Activated B cell treated with CpG ODN at 0.5 μM for 24 hours (primary cell): ENCODE data around the gene ARVCF. TPM values are rescaled to one million over a fixed set of nuclear protein-coding genes. Genes with fewer than 3 reads are reported as not detected.

Source experiments
- ATAC-seq: fragments of 200-7000 bp; cut with Tn5 transposase; one replicate; pipeline ENCODE4 v1.10.0; 2021; ENCODE audit warnings: low read depth, mild to moderate bottlenecking, moderate library complexity
- CTCF ChIA-PET: fragments of 350-600 bp; sonication (Branson Sonifier 250); formaldehyde crosslinking; loops from one replicate; lab custom pipeline; 2021; ENCODE audit warnings: antibody characterized with exemption; lab: Charles Lee
- POLR2A ChIA-PET: fragments of 350-600 bp; sonication (Branson Sonifier 250); formaldehyde crosslinking; loops from one replicate; lab custom pipeline; 2021; ENCODE audit warnings: antibody characterized with exemption; lab: Charles Lee
- DNase-seq: peaks from one replicate; pipeline ENCODE4 v3.0.0; 2022
- H3K27ac Mint-ChIP-seq: one replicate; pipeline ENCODE4 v1.8.0; 2020; ENCODE audit warnings: mixed read lengths
- H3K27me3 Mint-ChIP-seq: one replicate; pipeline ENCODE4 v1.8.0; 2021; ENCODE audit warnings: mixed read lengths
- H3K36me3 Mint-ChIP-seq: one replicate; pipeline ENCODE4 v1.8.0; 2021; ENCODE audit warnings: low read depth, mixed read lengths
- H3K4me1 Mint-ChIP-seq: one replicate; pipeline ENCODE4 v1.8.0; 2021; ENCODE audit warnings: mixed read lengths
- H3K4me3 Mint-ChIP-seq: one replicate; pipeline ENCODE4 v1.8.0; 2020; ENCODE audit warnings: mild to moderate bottlenecking, mixed read lengths
- H3K9me3 Mint-ChIP-seq: one replicate; pipeline ENCODE4 v1.8.0; 2020; ENCODE audit warnings: mixed read lengths
- intact Hi-C: fragments of 100-400 bp; cut with micrococcal nuclease; formaldehyde crosslinking; loops from one replicate; pipeline ENCODE4 v1.15.1; 2024
- total RNA-seq: library from RNA; stranded (reverse); gene quantifications from 2 replicates; pipeline ENCODE4 v1.2.3, GENCODE V29; 2022
- TF ChIP-seq, protein P1 (sequence below): fragments of 200-600 bp; IDR thresholded peaks from one replicate; pipeline ENCODE4 v1.8.0; 2022; ENCODE audit warnings: antibody characterized with exemption, mild to moderate bottlenecking

The ARVCF gene
- total RNA-seq, 1 donor from 2014 or later, result 6.5 TPM

DNA sequence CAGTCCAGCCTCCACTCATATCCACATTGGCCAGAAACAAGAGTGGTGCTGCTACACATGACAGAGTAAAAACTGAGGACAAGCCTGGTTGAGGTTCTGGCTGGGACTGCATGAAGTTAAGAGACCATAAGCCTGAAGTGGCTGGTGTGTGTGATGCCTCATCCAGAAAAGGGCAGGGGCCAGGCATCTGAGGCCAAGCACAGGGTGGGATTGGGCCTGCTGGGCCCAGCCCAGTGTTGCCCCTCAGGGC is 25.3 kb downstream of the ARVCF start:
- no peak for DNase-seq
- H3K4me1 Mint-ChIP-seq, result peaks cover 6% of the 10 kb centered on the region
- intact Hi-C loops, result no loop called here
- no peak for ATAC-seq
- no peak overlapping the region for H3K4me3 Mint-ChIP-seq
- no peaks in the 10 kb centered on the region for H3K36me3 Mint-ChIP-seq
- TF ChIP-seq, protein P1, sequence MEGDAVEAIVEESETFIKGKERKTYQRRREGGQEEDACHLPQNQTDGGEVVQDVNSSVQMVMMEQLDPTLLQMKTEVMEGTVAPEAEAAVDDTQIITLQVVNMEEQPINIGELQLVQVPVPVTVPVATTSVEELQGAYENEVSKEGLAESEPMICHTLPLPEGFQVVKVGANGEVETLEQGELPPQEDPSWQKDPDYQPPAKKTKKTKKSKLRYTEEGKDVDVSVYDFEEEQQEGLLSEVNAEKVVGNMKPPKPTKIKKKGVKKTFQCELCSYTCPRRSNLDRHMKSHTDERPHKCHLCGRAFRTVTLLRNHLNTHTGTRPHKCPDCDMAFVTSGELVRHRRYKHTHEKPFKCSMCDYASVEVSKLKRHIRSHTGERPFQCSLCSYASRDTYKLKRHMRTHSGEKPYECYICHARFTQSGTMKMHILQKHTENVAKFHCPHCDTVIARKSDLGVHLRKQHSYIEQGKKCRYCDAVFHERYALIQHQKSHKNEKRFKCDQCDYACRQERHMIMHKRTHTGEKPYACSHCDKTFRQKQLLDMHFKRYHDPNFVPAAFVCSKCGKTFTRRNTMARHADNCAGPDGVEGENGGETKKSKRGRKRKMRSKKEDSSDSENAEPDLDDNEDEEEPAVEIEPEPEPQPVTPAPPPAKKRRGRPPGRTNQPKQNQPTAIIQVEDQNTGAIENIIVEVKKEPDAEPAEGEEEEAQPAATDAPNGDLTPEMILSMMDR, result no peak
- ChIA-PET POLR2A (no interaction called here), CTCF (no interaction called here)
- H3K9me3 Mint-ChIP-seq, result no peaks in the 10 kb centered on the region
- H3K27me3 Mint-ChIP-seq, result no peaks in the 10 kb centered on the region
- H3K27ac Mint-ChIP-seq, result no peak overlapping the region

DNA sequence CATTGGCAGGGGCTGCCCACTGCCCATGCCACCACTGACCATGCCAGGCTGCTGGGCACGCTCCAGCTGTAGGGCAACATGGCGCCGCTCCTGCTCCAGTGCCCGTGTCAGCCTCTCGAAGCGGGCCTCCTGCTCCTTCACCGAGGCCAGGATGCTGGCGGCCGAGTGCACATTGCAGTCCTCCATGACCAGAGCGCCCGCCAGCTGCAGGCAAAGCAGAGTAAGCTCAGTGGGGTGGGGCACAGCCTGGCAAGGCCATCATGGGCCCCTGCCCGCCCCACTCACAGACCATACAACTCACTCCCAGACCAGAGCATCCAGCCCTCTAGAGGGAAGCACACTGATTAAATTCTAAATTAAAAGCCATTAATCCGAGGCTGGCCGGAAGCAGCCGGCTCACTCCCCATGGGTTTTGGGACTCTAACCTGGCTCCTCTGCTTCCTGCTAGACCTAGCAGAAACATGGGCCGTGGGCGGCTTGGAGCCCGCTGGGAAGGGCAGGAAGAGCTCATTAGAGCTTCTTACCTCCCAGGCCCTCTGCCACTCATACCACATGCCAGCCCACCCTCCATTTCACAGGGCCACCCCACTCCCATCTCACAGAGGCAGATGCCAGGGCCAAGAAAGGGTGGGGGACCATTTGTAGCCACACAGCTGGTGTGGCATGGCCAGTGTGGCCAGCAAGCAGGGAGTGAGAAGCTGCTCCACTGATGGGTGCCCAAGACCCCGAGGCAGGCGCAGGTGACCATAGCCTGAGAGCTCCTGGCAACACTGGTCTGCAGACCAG is 25.8 kb downstream of the ARVCF start:
- no peaks in the 10 kb centered on the region for H3K9me3 Mint-ChIP-seq
- ATAC-seq (no peak), DNase-seq (no peak)
- intact Hi-C loops, result no loop called here
- H3K36me3 Mint-ChIP-seq, result no peaks in the 10 kb centered on the region
- no peaks in the 10 kb centered on the region for H3K27me3 Mint-ChIP-seq
- ChIA-PET CTCF (no interaction called here), POLR2A (no interaction called here)
- TF ChIP-seq, protein P1, result no peak
- no peak overlapping the region for H3K27ac Mint-ChIP-seq
- no peak overlapping the region for H3K4me3 Mint-ChIP-seq
- peaks cover 8% of the 10 kb centered on the region for H3K4me1 Mint-ChIP-seq

DNA sequence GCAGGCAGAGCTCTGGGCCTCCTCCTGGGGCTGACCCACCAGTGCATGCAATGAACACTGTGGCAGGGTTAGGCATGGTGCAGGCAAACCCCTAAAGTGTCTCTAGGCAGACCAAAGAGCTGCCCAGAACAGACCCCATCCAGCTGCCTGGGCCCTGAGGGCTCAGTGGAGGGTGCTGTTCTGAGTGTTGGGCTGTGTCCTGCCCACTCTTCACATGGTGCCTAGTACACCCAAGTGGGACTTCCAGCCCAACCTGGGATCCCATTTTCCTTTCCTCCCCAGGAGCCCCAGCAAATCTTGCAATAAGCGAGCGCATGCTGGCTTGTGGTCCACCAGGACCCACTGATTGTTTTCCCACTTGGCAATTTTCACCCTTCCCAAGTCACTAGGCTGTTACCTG is 26.4 kb downstream of the ARVCF start:
- DNase-seq (no peak), ATAC-seq (no peak)
- Mint-ChIP-seq H3K36me3 (no peaks in the 10 kb centered on the region), H3K27ac (no peak overlapping the region), H3K9me3 (no peaks in the 10 kb centered on the region), H3K4me1 (peaks cover 8% of the 10 kb centered on the region), H3K27me3 (no peaks in the 10 kb centered on the region), H3K4me3 (no peak overlapping the region)
- intact Hi-C loops, result no loop called here
- TF ChIP-seq, protein P1, result no peak
- ChIA-PET POLR2A (no interaction called here), CTCF (no interaction called here)

DNA sequence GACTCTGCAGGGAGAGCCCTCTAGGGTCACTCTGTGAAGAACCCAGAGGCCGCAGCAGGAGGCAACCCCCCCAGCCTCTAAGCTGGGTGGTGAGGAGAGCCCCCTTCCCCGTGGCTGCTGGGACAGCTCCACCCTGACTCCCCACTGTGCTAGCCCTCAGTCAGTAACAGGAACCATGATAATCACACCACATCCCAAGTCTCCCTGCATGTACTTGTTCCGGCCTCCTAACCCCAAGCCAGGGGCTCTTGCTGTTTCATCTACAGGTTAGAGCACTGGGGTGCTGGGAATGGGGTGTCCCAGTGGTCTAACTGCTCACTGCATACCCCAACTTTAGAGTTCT is 26.9 kb downstream of the ARVCF start:
- Mint-ChIP-seq H3K4me3 (no peak overlapping the region), H3K9me3 (no peaks in the 10 kb centered on the region), H3K4me1 (peaks cover 8% of the 10 kb centered on the region), H3K36me3 (no peaks in the 10 kb centered on the region), H3K27ac (no peak overlapping the region), H3K27me3 (peaks cover 2% of the 10 kb centered on the region)
- DNase-seq (no peak), ATAC-seq (no peak)
- CTCF ChIA-PET, result no interaction called here
- intact Hi-C loops, result no loop called here
- TF ChIP-seq, protein P1, result no peak
- POLR2A ChIA-PET, result no interaction called here

DNA sequence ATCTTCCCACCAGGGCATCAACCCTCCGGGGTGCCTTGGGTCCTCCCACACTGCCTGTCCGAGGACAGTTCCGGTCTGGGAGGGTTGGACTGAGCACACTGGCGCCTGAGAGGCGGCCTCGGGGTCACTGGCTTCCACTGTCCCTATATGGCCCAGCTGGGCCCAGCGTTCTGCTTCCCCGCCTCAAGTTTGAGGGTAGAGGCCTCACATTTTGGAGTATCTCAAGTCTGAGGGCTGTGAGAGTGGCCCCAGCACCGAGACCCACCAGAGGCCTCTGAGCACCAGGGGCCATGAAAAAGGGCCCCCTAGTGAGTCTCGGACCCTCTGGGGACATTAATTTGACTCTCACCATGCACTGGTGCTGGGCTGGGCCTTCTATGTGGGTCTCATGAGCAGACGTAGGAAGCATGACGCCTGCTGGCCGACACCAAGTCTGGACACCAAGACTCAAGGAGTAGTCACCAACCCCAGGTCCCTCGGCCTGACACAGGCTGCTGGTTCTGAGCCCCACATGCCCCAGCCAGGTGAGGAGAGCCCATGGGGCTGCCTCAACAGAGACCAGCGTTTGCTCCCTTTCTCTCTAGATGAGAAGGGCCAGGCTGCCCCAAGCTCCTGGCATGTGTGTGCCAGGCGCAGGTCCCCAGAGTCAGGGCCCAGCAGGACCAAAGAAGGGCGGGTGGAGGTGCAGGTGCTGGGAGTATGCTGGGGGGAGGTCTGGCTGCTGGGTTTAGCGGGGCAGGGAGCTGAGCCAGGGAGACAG is 27.5 kb downstream of the ARVCF start:
- Mint-ChIP-seq H3K36me3 (no peaks in the 10 kb centered on the region), H3K27me3 (peaks cover 2% of the 10 kb centered on the region), H3K4me3 (no peak overlapping the region), H3K9me3 (no peaks in the 10 kb centered on the region), H3K27ac (no peak overlapping the region), H3K4me1 (peaks cover 8% of the 10 kb centered on the region)
- ATAC-seq (no peak), DNase-seq (no peak)
- intact Hi-C loops, result no loop called here
- TF ChIP-seq, protein P1, result no peak
- CTCF ChIA-PET, result no interaction called here
- POLR2A ChIA-PET, result no interaction called here
